GM19463 (cell line): ENCODE measurements around the gene RGS12.

Experiments
- ATAC-seq: cut with Tn5 transposase; IDR thresholded peaks from one replicate; pipeline ENCODE4 v1.9.1; 2021; ENCODE audit warnings: mild to moderate bottlenecking, moderate library complexity; ENCODE audit not compliant: unreplicated experiment

RGS12 gene

GRCh38 chr4:3310301-3311094, 17.7 kb downstream of the RGS12 start:
- no peak for ATAC-seq

- ATAC-seq = no peak
Measured at GRCh38 chr4:3311095-3311372, 18.2 kb downstream of the RGS12 start.

- no peak for ATAC-seq
Measured at GRCh38 chr4:3311489-3312171, 18.8 kb downstream of the RGS12 start.

- ATAC-seq = no peak
Measured at GRCh38 chr4:3312362-3312761, 19.5 kb downstream of the RGS12 start.

GRCh38 chr4:3313139-3313538, 20.3 kb downstream of the RGS12 start:
- no peak for ATAC-seq

- no peak for ATAC-seq
Measured at GRCh38 chr4:3313556-3314228, 20.9 kb downstream of the RGS12 start.

- ATAC-seq = no peak
Measured at GRCh38 chr4:3314706-3315260, 22.0 kb downstream of the RGS12 start.

GRCh38 chr4:3315566-3315965, 22.7 kb downstream of the RGS12 start:
- no peak for ATAC-seq

- no peak for ATAC-seq
Measured at GRCh38 chr4:3316146-3316545, 23.3 kb downstream of the RGS12 start.

- no peak for ATAC-seq
Measured at GRCh38 chr4:3317011-3317655, 24.3 kb downstream of the RGS12 start.

GRCh38 chr4:3317656-3318211, 24.9 kb downstream of the RGS12 start:
- ATAC-seq = no peak

GRCh38 chr4:3318561-3319021, 25.8 kb downstream of the RGS12 start:
- ATAC-seq = no peak

GRCh38 chr4:3320361-3321023, 27.7 kb downstream of the RGS12 start:
- ATAC-seq = no peak

GRCh38 chr4:3321295-3321889, 28.6 kb downstream of the RGS12 start:
- ATAC-seq = no peak

- ATAC-seq = no peak
Measured at GRCh38 chr4:3322059-3322550, 29.3 kb downstream of the RGS12 start.

- no peak for ATAC-seq
Measured at GRCh38 chr4:3323071-3323481, 30.3 kb downstream of the RGS12 start.

- no peak for ATAC-seq
Measured at GRCh38 chr4:3324093-3324815, 31.4 kb downstream of the RGS12 start.

- no peak for ATAC-seq
Measured at GRCh38 chr4:3328814-3329663, 36.2 kb downstream of the RGS12 start.
